Osteocyte (in vitro differentiated cells): ENCODE results near the gene KATNIP. TPM values are rescaled to one million over a fixed set of nuclear protein-coding genes. Genes with fewer than 3 reads are reported as not detected.

Experiments
- DNase-seq: peaks from one replicate; pipeline ENCODE4 v3.0.0; 2021; ENCODE audit warnings: mixed read lengths; ENCODE audit not compliant: unreplicated experiment; ENCODE audit errors: extremely low spot score
- H3K27ac Mint-ChIP-seq: one replicate; pipeline ENCODE4 v1.8.0; 2021; ENCODE audit warnings: mild to moderate bottlenecking, mixed read lengths; ENCODE audit not compliant: unreplicated experiment
- H3K27me3 Mint-ChIP-seq: one replicate; pipeline ENCODE4 v1.8.0; 2021; ENCODE audit warnings: mixed read lengths; ENCODE audit not compliant: unreplicated experiment
- H3K36me3 Mint-ChIP-seq: one replicate; pipeline ENCODE4 v1.8.0; 2021; ENCODE audit warnings: mixed read lengths; ENCODE audit not compliant: unreplicated experiment
- H3K4me1 Mint-ChIP-seq: one replicate; pipeline ENCODE4 v1.8.0; 2021; ENCODE audit warnings: mixed read lengths; ENCODE audit not compliant: unreplicated experiment
- H3K4me3 Mint-ChIP-seq: one replicate; pipeline ENCODE4 v1.8.0; 2021; ENCODE audit warnings: mild to moderate bottlenecking, moderate library complexity, mixed read lengths; ENCODE audit not compliant: unreplicated experiment
- H3K9me3 Mint-ChIP-seq: one replicate; pipeline ENCODE4 v1.8.0; 2021; ENCODE audit warnings: mixed read lengths; ENCODE audit not compliant: unreplicated experiment
- total RNA-seq: library from RNA; stranded (reverse); gene quantifications from 2 replicates; pipeline ENCODE4 v1.2.1, GENCODE V29; 2021
- TF ChIP-seq, protein P1 (sequence below): fragments of 200-600 bp; sonication (generic); IDR thresholded peaks from 2 replicates; pipeline ENCODE4 v1.5.0; 2021; ENCODE audit warnings: antibody characterized with exemption, mild to moderate bottlenecking, moderate library complexity

KATNIP gene
- total RNA-seq, 1 donor from 2014 or later = 30.0 TPM

DNA sequence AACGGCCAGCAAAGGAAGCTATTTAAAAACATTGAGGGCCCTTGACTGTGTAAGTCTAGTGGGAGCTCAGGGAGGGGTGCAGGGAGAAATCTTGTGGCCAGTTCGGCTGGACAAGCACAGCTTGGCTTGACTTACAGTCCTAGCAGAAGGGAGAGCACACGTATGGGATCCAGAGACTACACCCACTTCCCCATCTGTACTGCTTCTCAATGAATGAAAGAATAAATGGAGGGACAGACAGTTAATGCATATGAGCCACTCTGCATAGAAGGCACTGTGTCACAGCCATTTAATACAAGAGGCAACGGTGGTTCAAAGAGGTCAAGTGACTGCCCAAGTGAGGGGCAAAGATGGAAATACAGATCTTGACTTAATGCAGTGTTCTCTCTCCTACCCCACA lies 15.7 kb upstream of the KATNIP start:
- TF ChIP-seq, protein P1, sequence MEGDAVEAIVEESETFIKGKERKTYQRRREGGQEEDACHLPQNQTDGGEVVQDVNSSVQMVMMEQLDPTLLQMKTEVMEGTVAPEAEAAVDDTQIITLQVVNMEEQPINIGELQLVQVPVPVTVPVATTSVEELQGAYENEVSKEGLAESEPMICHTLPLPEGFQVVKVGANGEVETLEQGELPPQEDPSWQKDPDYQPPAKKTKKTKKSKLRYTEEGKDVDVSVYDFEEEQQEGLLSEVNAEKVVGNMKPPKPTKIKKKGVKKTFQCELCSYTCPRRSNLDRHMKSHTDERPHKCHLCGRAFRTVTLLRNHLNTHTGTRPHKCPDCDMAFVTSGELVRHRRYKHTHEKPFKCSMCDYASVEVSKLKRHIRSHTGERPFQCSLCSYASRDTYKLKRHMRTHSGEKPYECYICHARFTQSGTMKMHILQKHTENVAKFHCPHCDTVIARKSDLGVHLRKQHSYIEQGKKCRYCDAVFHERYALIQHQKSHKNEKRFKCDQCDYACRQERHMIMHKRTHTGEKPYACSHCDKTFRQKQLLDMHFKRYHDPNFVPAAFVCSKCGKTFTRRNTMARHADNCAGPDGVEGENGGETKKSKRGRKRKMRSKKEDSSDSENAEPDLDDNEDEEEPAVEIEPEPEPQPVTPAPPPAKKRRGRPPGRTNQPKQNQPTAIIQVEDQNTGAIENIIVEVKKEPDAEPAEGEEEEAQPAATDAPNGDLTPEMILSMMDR = no peak
- Mint-ChIP-seq H3K27me3 (no peaks in the 10 kb centered on the region), H3K9me3 (no peaks in the 10 kb centered on the region), H3K4me3 (no peak overlapping the region), H3K4me1 (peaks cover 21% of the 10 kb centered on the region), H3K36me3 (peaks cover 71% of the 10 kb centered on the region), H3K27ac (no peak overlapping the region)
- no peak for DNase-seq

DNA sequence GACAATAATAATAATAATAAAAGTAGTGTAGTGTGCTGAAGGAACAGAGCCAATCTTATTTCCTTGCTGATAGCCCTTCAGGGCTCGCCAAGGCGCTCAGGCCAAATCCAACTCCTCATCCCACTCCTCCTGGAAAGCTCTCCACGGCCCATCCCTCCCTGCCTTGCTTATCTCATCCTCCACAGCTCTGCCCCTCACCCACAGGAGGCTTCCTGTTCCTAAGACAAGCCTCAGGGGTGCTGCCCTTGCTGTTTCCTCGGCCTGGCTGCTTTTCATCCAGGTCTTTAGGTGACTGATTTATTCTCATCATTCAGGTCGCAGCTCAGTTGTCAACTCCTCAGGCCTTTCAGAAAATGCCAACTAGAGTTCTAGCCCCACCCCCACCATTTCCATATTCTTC lies 11.4 kb upstream of the KATNIP start:
- no peaks in the 10 kb centered on the region for H3K9me3 Mint-ChIP-seq
- H3K4me3 Mint-ChIP-seq = no peak overlapping the region
- TF ChIP-seq, protein P1 = no peak
- H3K4me1 Mint-ChIP-seq = no peaks in the 10 kb centered on the region
- no peak for DNase-seq
- peaks cover 69% of the 10 kb centered on the region for H3K36me3 Mint-ChIP-seq
- H3K27ac Mint-ChIP-seq = no peak overlapping the region
- H3K27me3 Mint-ChIP-seq = no peaks in the 10 kb centered on the region

GRCh38 chr16:27539120-27539519 lies 10.8 kb upstream of the KATNIP start:
- no peak for DNase-seq
- H3K27ac Mint-ChIP-seq = no peak overlapping the region
- H3K4me1 Mint-ChIP-seq = no peaks in the 10 kb centered on the region
- H3K27me3 Mint-ChIP-seq = no peaks in the 10 kb centered on the region
- no peaks in the 10 kb centered on the region for H3K9me3 Mint-ChIP-seq
- H3K4me3 Mint-ChIP-seq = no peak overlapping the region
- TF ChIP-seq, protein P1 = no peak
- H3K36me3 Mint-ChIP-seq = peaks cover 68% of the 10 kb centered on the region

DNA sequence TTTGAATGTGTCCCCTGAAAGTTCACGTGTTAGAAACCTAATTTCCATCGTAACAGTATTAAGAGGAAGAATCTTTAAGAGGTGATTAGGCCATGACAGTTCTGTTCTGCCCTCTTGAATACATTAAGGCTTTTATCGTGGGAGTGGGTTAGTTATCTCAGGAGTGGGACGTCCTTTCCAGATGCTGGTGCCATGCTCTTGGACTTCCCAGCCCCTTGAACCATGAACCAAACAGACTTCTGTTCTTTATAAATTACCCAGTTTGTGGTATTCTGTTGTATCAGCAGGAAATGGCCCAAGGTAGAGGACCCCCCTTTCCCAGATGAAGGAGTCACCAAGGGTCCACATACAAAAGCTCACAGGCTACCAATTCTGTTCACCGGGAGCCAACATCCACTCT lies 10.3 kb upstream of the KATNIP start:
- Mint-ChIP-seq H3K36me3 (peaks cover 69% of the 10 kb centered on the region), H3K4me3 (no peak overlapping the region)

DNA sequence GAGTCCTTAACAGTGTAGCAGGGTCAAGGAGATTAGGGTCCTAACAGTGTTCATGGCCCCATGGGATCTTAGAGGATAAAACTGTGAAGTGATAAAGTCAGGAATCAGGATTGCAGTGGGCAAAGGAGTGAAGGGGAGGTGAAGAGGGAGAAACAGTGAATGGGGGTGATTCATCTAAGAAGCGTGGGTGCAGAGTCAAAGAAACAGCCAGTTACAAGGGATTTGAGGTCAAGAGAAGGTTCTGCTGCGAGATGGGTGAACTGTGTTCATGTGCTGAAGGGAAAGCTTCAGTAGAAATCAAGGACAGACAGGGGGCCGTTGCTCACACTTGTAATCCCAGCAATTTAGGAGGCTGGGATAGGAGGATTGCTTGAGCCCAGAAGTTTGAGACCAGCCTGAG lies 6.1 kb upstream of the KATNIP start:
- no peak for DNase-seq

More for the DNA sequence above, 10.3 kb upstream of the KATNIP start:
- Mint-ChIP-seq H3K4me1 (no peaks in the 10 kb centered on the region), H3K27ac (no peak overlapping the region), H3K27me3 (no peaks in the 10 kb centered on the region), H3K9me3 (no peaks in the 10 kb centered on the region)
- TF ChIP-seq, protein P1 = no peak
- no peak for DNase-seq

More for the DNA sequence above, 6.1 kb upstream of the KATNIP start:
- H3K36me3 Mint-ChIP-seq = peaks cover 53% of the 10 kb centered on the region
- H3K27ac Mint-ChIP-seq = no peak overlapping the region
- H3K4me3 Mint-ChIP-seq = no peak overlapping the region
- H3K9me3 Mint-ChIP-seq = no peaks in the 10 kb centered on the region
- TF ChIP-seq, protein P1 = no peak
- peaks cover 16% of the 10 kb centered on the region for H3K4me1 Mint-ChIP-seq
- H3K27me3 Mint-ChIP-seq = no peaks in the 10 kb centered on the region
